AG09319 (cell line): ENCODE results near the gene NSG1.

Experiments
- DNase-seq: peaks from one replicate; pipeline ENCODE4 v3.0.0-alpha.2; 2010; ENCODE audit warnings: low read depth; ENCODE audit errors: extremely low read depth
- TF ChIP-seq, protein P1 (sequence below): IDR thresholded peaks from 2 replicates; pipeline ENCODE4 v1.5.1; 2011; ENCODE audit warnings: low read depth, mild to moderate bottlenecking, inconsistent platforms, low read length, moderate library complexity

The NSG1 gene

DNA sequence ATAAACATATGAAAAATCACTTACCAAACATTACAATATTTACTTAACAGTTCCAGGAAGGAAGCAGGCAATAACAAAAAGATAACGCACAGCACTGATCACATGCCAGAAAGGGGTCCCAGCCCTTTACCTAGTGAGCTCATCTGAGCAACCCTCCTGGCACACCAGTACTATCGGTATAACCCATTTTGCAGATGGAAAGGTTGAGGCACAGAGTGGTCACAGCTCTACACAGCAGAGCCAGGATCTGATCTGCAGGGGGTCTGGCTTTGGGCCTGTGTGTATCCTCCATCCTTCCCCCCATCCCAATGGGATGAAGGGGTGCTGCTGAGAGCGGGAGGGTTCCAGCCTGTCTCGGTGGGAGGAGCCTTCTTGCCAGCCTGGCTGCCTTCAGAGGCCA lies 5.0 kb downstream of the NSG1 start:
- TF ChIP-seq, protein P1, sequence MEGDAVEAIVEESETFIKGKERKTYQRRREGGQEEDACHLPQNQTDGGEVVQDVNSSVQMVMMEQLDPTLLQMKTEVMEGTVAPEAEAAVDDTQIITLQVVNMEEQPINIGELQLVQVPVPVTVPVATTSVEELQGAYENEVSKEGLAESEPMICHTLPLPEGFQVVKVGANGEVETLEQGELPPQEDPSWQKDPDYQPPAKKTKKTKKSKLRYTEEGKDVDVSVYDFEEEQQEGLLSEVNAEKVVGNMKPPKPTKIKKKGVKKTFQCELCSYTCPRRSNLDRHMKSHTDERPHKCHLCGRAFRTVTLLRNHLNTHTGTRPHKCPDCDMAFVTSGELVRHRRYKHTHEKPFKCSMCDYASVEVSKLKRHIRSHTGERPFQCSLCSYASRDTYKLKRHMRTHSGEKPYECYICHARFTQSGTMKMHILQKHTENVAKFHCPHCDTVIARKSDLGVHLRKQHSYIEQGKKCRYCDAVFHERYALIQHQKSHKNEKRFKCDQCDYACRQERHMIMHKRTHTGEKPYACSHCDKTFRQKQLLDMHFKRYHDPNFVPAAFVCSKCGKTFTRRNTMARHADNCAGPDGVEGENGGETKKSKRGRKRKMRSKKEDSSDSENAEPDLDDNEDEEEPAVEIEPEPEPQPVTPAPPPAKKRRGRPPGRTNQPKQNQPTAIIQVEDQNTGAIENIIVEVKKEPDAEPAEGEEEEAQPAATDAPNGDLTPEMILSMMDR: no peak

DNA sequence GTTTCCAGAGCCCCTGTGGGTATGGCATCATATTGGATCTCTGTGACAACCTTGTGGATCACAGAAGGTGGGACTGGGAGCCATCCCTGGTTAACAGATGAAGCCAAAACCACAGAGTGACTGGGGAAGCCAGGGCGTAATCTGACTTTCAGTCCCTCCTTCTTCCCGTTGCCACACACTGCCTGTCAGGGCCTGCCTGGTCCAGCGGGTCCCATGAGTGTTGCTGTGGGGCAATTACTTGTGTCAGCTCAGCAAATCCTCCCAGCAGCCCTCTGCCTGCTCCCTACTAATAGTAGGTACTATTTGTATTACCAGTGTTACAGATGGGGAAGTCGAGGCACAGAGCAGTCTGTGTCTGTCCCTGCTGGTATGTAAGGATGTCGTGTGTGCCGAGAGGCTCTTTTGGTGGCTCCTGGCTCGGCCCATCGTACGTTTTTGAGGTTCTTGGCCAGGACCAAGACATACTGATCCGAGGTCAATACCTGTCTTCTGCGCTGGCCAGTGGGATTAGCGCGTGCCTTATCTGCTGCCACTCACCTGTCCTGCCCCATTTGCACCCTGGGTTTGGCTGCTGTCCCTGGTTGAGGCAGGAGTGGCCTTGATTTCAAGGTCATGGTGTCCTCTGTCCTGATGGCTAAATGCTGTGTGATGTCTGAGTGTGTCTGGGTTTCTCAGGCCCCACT lies 5.7 kb downstream of the NSG1 start:
- no peak for DNase-seq
- TF ChIP-seq, protein P1: no peak

More for the DNA sequence above, 5.0 kb downstream of the NSG1 start:
- DNase-seq: no peak

DNA sequence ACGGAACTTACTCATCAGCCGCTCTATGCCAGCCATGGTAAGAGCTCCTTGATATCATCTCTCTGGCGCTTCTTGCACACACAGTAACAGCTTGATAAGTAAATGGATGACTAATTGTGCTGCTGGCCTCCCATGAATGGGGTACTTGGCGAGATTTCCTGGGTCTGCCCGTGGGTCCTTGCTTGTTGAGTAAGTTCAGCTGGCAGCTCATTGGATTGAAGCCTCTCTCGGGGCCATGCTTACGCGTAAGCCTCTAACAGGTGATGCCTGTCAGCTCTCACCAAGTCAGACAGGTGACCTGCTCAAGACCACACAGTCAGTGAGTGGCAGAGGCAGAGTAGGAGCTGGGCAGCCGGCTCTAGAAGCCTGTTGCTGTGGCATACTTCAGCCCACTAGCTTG lies 7.7 kb downstream of the NSG1 start:
- no peak for DNase-seq

DNA sequence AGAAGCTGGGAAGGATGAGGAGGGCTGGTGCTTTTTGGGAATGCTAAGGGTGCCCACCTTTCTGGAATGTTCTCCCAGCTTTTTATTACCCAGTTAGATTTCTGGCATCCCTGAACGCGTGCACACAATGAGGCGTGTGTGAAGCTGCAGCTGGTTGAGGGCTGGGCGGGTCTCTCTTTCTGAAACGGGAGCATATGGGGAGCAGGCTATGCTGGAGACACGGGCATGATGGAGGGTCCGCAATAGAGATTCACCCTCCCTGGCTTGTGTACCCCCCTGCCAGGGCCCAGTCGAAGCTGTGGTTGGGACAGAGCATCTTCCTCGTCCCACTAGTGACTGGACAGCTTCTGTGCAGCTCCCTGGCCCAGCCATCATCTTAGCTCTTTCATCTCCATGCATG lies 8.5 kb downstream of the NSG1 start:
- DNase-seq: no peak
- TF ChIP-seq, protein P1: no peak

More for the DNA sequence above, 7.7 kb downstream of the NSG1 start:
- TF ChIP-seq, protein P1: no peak

DNA sequence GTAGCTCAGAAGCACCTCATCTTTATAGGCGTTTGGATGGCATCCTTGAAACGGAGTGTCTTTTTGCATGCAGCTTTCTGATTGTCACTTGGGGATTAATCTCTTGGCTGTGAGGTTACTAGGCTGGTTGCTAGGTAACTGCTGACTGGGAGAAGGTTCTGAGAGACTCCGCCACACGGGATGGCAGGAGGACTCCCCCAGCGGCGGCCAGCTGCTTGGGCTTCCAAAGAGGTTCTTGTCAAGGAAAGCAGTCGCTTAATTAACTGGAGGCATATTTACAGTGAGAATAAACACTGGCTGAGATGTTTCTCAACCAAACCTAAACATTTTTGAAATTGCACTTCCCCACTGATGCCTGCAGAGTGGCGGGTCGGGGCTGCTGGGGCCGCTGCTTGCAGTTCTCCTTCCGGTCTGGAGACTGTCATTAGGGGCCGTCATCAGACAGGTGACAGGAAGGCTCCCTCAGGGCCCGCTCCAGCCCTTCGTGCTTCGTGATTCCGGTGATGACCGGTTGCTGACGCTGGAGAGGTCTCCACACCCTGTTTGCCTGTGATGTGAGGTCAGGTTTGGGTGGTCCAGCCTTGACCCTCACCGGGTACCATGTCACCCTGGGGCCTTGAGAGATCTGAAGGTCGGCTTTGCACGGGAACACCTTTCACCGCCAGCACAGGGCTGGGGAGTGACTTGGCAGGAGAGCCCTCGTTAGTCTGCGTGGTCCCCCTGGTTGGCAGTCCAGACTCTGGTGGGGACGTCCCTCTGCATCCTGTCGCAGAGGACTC lies 9.1 kb downstream of the NSG1 start:
- TF ChIP-seq, protein P1: no peak
- no peak for DNase-seq

DNA sequence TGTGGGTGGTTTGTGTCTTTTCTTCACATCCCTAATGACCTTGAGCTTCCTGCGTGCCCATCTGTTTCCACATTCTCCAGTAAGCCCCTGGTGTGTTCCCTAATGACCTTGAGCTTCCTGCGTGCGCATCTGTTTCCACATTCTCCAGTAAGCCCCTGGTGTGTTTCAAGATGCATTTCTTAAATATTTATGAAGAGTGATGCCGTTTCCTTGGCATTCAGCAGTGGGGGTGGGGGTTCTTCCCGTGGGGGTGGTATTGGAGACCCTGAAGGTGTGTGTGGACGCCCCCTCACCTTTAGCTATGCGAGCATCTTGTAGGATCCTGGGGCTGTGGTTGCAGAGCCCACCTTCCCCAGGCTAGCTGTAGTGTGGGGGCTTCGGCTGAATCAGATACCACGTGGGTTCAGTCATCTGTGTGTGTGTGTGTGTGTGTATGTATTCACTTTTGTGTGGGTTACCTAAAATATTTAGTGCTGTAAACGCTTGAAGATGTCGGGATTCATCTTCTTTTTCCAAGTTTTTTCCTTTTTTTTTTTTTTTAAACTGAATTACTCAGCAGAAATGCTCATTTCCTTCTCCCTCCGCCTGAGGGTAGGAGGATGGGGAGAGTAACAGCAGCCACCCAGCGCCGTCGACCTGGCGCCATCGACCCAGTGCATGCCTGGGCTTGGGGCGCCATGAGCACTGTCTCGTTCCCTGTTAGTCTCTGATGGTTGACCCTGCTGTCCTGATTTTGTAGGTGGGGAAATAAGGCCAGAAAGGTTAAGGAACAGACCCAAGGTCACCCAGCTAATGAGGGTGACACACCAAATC lies 9.9 kb downstream of the NSG1 start:
- no peak for DNase-seq
- TF ChIP-seq, protein P1: no peak
